NB4 (cell line): Measurements from ENCODE around the gene RBM6.

Experiments
- CTCF ChIP-seq: IDR thresholded peaks from one replicate; pipeline ENCODE4 v1.5.1; 2012; ENCODE audit warnings: low read depth, low read length
- MYC ChIP-seq: IDR thresholded peaks from 2 replicates; pipeline ENCODE4 v1.6.1; 2011; ENCODE audit warnings: low read depth, low read length

GRCh38 chr3:50008931-50009330 is 69.0 kb downstream of the RBM6 start:
- TF ChIP-seq CTCF (no peak), MYC (no peak)
